Stimulated activated CD4-positive, alpha-beta T cell treated with anti-CD3 and anti-CD28 coated beads, Interleukin-4, amount 100 ng/mL, for 48 hours (primary cell): ENCODE measurements around the gene UBXN4.
"Not testable (repeated sequence)": the region's sequence is repeated elsewhere in the genome, so short reads cannot be mapped to it uniquely, and the experiment has no call there.

Experiments used
- DNase-seq, 2 donors: peaks; one replicate each; pipeline ENCODE4 v3.0.0-alpha.2; 2020; ENCODE audit warnings: low read depth in 2 of 2

The UBXN4 gene

GRCh38 chr2:135768863-135769262, 27.2 kb downstream of the UBXN4 start:
- DNase-seq, result no peak

DNA sequence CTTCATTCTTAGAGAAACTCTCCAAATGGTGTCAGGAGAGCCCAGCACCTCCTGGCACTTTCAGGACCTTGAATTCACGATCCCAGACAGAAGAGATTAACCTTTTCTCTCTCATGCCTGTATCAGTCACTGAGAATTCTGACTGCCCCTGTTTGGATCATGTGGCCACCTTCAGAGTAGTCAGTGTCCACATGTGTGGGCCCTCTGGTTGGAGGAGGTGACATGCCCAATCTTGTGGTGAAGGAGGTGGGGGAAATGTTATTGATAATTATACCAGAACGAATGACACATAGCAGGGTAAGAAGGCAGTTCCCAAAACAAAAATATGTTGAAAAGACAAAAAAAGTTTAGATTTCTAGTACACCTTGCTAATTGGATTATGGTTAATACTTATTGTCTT, 31.7 kb downstream of the UBXN4 start:
- DNase-seq, result no peak

- DNase-seq, result no peak
Observed at GRCh38 chr2:135773917-135774316, 32.3 kb downstream of the UBXN4 start.

GRCh38 chr2:135775420-135775819, 33.8 kb downstream of the UBXN4 start:
- no peak for DNase-seq

DNA sequence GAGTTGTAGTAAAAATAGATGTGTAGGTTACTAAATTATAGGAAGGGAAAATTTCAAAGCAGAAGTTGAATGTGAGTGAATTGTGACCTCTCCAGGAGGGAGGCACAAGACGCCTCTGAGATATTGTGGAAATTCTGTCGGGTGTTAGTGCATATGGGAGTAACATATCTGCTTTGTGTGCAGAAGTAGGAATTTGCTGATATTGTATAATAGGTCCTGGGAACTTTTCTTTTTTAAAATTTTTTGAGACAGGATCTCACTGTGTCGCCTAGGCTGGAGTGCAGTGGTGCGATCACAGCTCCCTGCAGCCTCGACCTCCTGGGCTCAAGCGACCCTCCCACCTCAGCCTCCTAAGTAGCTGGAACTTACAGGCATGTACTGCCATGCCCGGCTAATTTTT, 34.7 kb downstream of the UBXN4 start:
- DNase-seq, result no peak

- no peak for DNase-seq
Observed at GRCh38 chr2:135782231-135782630, 40.6 kb downstream of the UBXN4 start.

DNA sequence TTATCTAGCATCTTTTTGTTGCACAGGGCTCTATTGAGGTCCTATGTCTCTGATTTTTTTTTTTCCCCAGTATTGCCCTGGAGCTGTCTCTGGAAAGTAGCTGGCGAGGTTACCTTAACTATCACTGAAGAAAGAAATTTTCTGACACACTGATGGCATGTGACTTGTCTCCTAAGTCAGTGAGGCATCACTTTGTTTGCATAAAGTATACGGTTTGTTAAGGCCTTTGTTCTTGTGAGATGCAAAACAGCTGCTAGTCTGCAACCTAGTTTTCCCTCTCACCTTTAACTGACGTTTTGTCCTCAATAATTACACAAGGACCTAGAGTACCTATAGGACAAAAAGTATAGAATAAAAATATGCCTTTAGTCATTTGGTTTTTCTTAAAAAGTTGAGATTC, 41.8 kb downstream of the UBXN4 start:
- DNase-seq, result no peak

- DNase-seq, result no peak
Observed at GRCh38 chr2:135785032-135785431, 43.4 kb downstream of the UBXN4 start.

DNA sequence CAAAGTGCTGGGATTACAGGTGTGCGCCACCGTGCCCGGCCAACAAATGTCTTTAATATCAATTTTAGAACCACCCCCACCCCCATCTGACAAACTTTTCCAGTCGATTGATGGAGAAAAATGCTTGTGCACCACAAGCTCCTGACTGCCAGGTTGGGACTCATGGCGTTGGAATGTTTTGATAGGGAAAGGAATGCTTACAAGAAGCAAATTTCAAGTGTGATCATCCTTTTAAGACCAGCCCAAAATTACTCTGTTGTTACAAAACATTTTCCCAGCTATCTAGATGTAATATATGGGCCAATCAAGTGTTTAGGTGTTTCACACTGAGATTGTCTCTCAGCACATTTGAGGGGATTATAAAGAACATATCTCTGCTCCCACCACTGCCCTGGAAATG, 45.2 kb downstream of the UBXN4 start:
- DNase-seq, result no peak

- no peak for DNase-seq
Observed at GRCh38 chr2:135790423-135790822, 48.8 kb downstream of the UBXN4 start.

GRCh38 chr2:135791418-135792190, 49.9 kb downstream of the UBXN4 start:
- no peak for DNase-seq

DNA sequence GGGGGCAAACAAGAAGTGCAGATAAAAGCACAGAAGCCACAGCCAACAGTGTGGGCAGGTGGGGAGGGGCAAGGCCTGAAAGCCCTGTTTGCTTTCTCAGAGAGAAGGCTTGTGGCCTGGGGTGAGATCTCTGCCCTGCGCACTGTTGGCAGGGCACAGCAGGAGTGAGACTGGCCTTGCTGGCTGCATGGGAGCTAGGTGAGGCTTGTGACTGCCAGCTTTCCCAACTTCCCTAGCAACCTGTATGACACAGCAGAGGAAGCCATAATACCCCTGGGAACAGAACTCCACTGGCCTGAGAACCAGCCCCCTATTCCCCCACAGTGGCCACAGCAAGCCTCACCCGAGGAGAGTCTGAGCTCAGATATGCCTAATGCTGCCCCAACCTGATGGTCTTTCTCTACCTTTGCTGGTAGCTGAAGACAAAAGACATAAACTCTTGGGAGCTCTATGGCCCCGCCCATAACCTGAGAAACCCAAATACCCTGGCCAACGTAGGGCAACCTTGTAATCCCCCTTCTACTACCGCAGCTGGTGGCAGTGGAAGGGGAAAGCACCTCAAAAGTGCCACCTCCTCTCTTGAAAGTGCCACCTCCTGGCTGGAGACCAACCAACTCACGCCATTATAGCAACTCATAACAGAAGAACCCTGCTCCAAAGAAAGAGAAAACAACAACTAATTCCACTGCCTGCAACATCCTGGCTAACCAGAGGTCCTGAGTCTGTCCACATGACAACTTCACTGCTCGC, 50.9 kb downstream of the UBXN4 start:
- no peak for DNase-seq

DNA sequence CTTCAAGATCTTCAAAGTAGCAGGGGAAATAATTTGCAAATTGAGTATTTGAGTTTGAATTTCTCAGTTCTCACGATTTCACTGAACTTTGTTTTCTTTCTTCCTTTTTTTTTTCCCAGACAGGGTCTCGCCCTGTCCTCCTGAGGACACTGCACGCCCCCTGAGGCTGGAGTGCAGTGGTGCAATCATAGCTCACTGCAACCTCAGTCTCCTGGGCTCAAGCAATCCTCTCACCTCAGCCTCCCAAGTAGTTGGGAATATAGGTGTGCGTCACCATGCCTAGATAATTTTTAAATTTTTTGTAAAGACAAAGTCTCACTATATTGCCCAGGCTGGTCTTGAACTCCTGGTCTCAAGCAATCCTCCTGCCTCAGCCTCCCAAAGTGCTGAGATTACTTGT, 54.0 kb downstream of the UBXN4 start:
- not testable (repeated sequence) for DNase-seq

DNA sequence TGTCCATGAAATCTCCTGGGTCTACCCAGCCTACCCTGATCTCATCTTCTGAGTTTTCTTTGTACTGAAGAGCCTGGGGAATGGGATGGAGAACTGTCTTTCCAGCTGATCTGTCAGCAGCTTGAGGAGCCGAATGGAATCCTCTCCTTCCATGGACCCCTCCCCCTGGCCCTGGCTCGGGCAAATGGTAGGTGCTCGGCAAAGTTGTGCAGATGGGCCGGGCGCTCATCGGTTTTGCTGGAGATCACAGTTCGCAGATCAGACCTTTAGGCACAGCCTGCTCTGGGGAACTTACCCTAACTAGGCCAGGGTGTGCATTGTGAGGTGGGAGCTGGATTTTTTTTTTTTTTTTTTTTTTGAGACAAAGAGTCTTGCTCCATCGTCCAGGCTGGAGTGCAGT, 55.0 kb downstream of the UBXN4 start:
- DNase-seq, result no peak

DNA sequence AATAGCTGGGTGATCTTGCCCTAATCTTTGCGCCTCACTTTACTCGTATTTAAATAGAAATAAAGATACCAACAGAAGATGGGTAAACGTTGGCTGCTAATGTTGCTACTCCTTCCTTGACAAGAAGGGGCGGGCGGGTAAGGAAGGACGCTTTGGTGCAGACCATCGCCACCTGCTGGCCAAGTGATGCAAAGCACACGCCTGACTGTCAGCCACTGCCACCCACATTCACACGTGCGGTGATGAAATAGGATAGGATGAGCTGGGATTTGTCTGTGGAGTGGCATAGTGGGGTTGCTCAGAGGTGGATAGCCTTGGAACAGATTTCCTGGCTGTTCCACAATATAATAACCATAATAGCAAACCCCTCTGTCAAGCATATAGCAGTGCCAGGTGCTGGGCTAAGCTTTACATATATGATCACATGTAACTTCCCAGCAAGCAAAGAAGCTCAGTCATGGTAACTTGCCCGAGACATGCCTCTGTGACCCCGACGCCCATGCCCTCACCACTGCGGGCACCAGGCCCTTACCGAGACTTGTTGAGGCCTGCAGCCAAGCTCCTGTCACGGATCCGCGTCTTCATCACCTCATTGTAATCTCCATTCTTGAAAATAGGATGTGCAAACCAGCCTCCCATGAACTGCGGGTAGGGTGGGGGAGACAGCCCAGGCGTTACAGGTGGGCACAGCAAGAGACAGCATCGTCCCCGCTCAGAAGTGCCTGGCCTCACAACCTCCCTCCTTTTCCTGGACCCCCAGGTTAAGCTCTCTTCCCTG, 56.0 kb downstream of the UBXN4 start:
- peak; percentile 74 to 78 for DNase-seq

DNA sequence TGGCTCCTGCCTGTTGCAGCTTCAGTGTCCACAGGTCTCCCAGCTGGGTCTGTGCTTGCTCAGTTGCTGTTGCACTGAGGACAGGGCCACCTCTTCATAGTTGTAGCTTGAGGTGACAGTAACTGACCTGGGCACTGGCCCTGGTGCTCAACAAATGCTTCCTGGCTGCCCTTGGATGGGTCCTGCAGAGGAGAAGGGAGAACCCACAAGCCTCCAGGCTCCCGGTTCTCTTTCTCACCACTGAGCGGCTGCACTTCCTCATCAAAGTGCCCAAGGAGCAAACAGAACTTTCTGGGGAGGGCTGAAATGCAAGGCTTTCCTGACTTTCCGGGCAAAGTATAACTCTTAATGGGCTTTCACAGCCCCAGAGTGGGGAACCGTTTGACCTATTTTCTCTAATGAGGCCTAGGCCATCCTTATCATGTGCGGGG, 56.6 kb downstream of the UBXN4 start:
- no peak for DNase-seq

GRCh38 chr2:135798762-135799161, 57.1 kb downstream of the UBXN4 start:
- no peak for DNase-seq

- no peak for DNase-seq
Observed at GRCh38 chr2:135799738-135800137, 58.1 kb downstream of the UBXN4 start.

DNA sequence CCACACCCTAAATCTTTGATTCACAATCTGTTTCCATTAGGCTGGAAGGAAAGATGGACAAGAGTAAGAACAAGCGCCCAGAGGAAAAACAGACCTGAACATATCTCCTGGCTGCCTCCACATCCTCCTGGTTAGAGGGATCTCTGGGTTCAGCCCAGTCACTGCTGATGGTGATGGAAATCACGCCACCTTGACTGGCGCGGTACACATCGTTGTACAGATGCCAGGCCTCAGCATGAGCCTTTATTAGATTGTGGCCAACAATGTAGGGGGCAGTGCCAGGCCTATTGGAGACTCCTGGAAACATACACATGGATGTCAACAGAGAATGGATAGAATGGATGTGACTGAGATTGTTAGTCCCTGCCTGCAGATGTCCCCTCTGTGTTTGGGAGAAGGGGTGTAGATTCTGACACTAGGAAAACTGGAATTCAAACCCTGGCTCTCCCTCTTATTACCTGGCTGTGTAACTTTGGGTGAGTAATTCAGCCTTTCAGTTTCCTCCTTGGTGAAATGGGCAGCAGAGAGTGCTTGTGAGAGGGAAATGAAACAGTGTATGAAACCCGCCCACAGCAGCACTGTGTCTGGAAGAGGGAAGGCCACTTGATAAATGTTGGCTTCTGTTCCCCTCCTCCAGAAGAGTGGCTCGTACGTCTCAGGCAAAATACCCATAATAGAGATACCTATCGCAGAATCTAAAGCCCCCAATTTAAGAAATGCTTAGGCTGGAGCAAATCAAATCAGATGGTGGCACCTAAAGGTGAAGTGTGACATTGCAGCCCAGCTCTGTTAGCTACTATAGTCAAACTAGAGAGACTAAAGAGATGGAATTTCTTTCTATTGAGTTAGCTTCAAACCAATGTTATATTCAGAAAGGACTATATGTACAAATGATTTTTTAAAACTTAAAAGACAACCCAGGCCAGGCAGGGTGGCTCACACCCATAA, 59.1 kb downstream of the UBXN4 start:
- DNase-seq, result no peak

DNA sequence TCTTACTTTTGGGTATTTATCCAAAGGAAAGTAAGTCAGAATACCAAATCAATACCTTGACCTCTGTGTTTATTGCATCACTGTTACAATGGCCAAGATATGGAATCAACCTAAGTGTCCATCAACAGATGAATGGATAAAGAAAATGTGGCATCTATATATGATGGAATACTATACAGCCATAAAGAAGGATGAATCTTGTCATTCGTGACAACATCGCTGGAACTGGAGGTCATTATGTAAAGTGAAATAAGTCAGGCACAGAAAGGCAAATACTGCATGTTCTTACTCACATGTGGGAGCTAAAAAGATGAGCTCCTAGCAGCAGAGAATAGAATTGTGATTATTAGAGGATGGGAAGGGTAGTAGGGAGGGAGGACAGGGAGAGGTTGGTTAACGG, 60.7 kb downstream of the UBXN4 start:
- DNase-seq, result no peak

DNA sequence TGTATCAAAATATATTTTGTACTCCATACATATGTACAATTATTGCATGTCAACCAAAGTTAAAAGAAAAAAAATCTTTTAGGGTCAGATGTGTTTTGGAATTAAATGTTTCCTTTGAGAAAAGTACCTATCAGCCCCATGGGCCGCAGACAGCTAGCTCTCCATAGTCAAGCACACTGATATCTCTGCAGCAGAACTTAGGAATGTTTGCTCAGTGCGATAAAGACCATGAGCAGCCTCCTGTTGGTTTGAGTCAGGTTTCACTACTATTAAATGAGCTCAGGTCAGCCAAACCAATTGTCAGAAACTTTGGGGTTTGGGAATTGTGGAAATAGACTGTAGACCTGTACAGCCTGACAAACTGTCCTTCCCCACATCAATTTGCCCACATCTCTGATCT, 61.6 kb downstream of the UBXN4 start:
- DNase-seq, result no peak
